Measurements from ENCODE around the gene LDLRAD4.

GRCh38 chr18:13493725-13494124 is 275.2 kb downstream of the LDLRAD4 start:
- no peak for TF ChIP-seq CTCF (IDR thresholded peaks at IDR 0.05)
- TF ChIP-seq POLR2A (IDR thresholded peaks at IDR 0.05), result no peak

Measured in lower leg skin (tissue), 3 donors.